ENCODE results near the gene ANKRD33B. TPM values are rescaled to one million over a fixed set of nuclear protein-coding genes. Genes with fewer than 3 reads are reported as not detected.
A peak's percentile ranks its signal among the peaks of the same experiment; 100 is the strongest.
"Not testable (repeated sequence)": the region's sequence is repeated elsewhere in the genome, so short reads cannot be mapped to it uniquely, and the experiment has no call there.

The ANKRD33B gene
- polyA plus RNA-seq, 3 donors: 1.6 to 2.1 (median 1.7) TPM

DNA sequence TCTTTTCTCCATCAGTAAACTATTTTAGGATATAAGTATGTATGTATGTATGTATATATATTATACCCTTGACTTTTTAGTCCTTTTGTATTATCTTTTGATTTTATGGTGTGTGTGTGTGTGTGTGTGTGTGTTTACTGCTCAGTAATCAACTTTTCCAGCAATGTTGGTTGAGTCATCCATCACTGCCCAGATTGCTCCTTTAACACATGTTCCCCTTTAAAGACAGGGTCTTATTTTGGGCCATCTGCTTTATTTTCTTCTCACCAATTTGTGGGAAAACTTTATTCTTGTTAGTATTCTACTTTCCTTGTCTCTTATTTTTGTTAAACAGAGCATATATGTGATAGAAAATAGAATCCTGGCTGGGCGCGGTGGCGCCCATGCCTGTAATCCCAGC is 28.1 kb downstream of the ANKRD33B start:
- DNase-seq: no peak

DNA sequence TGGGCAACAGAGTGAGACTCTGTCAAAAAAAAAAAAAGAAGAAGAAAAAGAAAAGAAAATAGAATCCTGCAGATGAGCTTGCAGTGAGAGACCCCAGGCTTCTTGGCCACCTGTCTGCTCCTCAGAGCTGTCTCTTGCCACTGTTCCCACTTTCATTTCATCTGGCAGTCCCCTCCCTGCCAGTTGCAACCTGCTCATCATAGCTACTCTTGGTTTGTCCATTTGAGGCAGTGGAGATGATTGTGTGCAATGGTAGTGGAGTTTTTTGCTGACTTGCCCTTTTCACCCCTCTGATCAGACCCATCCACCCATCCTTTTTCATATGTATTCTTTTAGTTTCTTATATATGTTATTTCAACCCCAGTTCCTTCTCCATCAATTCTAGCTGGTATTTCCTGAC is 28.7 kb downstream of the ANKRD33B start:
- no peak for DNase-seq

- DNase-seq: no peak
Observed at GRCh38 chr5:10593531-10594181, 29.8 kb downstream of the ANKRD33B start.

GRCh38 chr5:10594591-10595210 is 30.8 kb downstream of the ANKRD33B start:
- no peak for DNase-seq

GRCh38 chr5:10595293-10595671 is 31.4 kb downstream of the ANKRD33B start:
- no peak for DNase-seq

- no peak for DNase-seq
Observed at GRCh38 chr5:10595672-10596309, 31.9 kb downstream of the ANKRD33B start.

DNA sequence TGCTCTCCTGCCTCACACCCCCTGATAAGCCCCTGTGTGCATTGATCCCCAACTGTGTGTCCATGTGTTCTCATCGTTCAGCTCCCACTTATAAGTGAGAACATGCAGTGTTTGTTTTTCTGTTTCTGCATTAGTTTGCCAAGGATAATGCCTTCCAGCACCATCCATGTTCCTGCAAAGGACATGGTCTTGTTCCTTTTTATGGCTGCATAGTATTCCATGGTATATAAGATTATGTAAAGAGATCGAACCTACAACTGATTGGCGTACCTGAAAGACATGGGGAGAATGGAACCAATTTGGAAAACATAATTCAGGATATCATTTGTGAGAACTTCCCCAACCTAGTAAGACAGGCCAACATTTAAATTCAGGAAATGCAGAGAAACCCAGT is 32.4 kb downstream of the ANKRD33B start:
- DNase-seq: no peak

GRCh38 chr5:10596886-10597451 is 33.1 kb downstream of the ANKRD33B start:
- DNase-seq: no peak

DNA sequence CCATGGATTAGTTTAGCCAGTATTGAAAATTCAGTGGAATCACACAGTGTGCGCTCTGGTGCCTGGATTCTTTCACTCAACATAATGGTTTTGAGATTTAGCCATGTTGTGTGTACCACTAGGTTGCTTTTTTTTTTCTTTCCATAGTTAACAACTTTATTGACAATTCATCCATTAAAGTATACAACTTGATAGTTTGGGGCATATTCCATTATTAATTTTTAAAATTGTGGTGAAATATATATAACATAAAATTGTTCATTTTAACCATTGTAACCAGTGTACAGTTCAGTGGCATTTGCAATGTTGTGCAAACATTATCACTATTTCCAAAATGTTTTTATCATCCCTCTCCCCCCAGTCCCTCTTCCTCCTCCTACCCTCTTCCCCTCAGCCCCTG is 35.2 kb downstream of the ANKRD33B start:
- no peak for DNase-seq

GRCh38 chr5:10599862-10600284 is 36.0 kb downstream of the ANKRD33B start:
- no peak for DNase-seq

DNA sequence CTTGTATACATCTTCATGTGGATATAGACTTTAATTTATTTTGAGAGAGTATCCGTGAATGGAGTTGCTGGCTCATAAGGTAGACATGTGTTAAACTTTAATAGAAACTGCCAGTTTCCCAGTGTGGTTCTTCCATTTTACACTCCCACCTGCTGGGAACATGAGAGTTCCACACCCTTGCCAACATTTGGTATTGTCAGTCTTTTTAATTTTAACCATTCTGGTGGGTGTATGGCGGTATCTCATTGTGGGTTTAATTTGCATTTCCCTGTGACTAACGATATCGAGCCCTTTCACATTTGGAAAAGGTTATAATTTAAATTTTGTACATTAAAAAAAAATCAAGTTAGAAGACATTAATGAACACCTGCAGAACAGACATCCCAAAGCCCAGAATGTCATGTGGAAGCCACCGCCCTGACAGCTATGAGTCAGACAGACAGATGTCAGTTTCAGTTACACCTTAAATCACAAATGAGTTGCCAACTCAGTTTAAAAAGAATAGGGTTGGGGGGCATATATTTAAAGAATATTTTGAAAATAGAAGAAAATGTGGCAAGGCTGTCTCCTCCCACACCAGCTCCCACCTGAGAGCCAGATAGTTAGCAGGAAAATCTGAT is 36.9 kb downstream of the ANKRD33B start:
- no peak for DNase-seq

DNA sequence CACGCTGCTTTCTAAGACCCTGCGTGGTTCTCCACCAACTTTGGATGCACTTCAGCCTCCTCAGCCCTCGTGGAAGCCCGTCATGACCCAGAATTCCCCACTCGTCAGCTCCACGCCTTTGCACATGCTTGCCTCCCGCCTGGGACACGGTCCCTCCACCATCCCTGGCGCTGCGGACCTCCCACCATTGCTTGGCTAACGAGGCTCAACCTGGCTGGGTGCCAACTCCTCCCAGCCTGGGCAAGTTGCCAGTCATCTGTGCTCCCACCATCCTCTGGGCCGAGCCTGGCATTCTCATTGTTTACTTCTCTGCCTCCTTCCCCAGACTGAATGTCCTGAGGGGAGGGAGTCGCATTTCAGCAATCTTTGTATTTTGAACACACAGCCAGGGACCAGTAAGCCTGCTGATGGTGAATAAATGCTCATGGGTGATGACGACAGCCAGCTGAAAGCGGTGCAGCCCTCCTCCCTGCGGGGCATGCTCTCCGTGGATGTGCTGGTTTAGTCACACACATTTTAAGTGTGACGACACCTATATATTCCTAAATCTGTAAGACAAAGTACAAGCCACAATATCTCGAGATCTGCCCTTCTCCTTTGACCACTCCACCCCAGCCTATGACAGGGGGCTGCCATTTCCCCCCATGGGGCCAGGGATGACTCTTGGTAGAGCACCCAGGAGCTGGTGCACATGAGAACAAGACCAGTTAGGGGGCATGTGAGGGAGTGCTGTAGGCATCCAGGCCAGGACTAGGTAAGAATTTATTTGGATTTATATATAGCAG is 37.6 kb downstream of the ANKRD33B start:
- peak; percentile 66 for DNase-seq

DNA sequence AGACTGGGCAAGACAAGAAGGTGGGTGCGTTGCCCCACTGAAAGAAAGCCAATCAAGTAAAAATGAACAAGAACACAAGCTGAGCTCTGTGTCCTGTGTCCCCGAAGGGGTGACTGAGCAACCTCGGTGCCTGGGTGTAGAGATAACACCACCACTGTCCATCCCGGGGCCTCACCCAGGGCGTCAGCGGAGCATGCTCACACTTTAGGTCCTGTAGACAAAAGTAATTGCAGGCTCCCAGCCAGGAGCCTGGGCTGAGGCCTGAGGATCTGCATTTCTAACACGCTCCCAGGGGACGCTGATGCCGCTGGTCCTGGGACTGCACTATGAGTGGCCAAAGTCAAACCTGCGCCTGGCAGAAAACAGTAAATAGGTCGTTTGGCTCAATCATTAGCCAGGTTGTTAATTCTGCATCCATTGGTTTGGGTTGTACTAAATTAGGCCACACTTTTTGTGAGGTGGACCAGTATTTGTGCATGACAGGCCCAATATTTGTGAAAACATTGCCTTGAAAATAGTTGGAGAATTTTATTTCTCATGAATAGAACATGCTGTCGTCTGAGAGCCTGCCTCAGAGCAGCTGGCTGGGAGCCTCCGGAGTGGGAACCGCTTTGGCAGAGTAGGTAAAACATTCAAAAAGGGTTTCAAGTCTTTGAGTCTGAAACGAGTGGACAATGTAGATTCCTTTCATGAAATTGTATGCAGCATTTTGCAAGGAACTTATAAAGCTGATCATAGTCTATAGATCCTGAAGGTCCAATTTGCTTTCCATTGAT is 38.3 kb downstream of the ANKRD33B start:
- DNase-seq: no peak

GRCh38 chr5:10604975-10605374 is 41.1 kb downstream of the ANKRD33B start:
- DNase-seq: no peak

GRCh38 chr5:10606632-10607022 is 42.8 kb downstream of the ANKRD33B start:
- not testable (repeated sequence) for DNase-seq

DNA sequence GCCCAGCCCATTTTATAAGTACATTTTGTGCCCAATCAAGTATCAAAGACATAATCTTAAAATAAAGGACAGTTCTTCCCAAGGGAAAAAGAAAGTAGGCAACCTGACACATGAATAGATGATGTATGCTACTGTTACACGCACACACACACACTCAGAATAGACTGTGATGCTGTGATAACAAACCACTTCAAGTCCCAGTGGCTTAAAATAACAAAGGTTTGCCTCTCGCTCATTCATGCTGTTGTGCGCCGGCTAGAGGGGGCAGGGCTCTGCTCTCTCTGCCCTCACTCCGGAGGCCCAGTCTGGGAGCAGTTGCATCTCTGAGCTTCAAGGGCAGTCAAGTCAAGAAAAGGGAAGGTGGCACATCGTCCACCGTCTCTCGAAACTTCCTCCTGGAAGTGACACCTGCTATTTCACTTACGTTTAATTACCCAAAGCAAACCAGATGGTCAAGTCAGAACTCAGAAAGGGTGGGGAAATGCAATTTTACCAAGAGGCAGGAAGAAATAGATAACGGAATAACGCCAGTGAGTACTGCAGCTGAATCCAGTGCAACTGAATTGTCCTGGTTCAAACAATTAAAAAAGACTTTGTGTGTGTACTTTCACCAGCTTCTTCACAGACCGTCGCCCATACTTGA is 43.3 kb downstream of the ANKRD33B start:
- no peak for DNase-seq

GRCh38 chr5:10607666-10608073 is 43.8 kb downstream of the ANKRD33B start:
- no peak for DNase-seq

GRCh38 chr5:10608081-10608480 is 44.2 kb downstream of the ANKRD33B start:
- not testable (repeated sequence) for DNase-seq

DNA sequence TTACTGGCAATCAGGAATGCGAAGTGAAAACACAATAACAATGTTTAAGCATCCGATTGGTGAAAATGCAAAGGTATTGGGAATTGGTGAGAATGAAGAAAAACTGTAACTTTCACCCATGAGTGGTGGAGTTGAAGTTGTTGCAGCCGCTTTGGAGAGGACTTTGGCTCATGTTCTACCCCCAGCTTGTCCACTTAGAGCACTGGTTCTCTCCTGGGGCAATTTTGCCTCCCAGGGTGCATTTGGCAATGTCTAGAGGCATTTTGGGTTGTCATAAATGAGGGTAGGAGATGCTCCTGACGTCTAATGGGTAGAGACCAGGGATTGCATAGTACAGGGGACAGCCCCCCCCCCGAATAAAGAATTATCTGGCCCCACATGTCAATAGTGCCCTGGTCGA is 46.2 kb downstream of the ANKRD33B start:
- DNase-seq: no peak

DNA sequence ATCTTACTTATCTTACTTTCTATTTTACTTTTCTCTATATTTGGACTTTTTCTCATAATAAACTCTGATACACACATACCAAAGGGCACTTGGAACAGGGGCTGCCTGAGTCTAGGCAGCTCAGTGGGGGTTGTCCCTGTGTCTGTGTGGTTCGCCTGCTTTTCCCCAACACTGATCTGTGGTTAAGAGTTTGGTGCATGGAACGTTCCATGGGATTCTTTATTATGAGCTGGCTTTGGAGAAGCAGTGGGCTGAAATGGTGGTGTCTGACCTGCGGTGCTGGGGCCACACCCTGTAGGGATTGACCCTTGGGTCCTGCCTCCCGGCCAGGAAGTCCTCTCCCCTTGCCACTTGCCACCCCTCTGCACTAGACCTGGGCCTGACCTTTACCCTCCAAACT is 47.4 kb downstream of the ANKRD33B start:
- no peak for DNase-seq

Measured in renal pelvis (tissue), 4 donors.